K562 (cell line): ENCODE data around the gene ZNF429. TPM values are rescaled to one million over a fixed set of nuclear protein-coding genes. Genes with fewer than 3 reads are reported as not detected.
A peak's percentile ranks its signal among the peaks of the same experiment; 100 is the strongest.

Experiments used
- ATAC-seq: fragments of 200-7000 bp; cut with Tn5 transposase; 3 replicates; pipeline ENCODE4 v1.9.1; 2020; ENCODE audit warnings: moderate library complexity
- BruUV-seq: library from RNA; stranded (reverse); fragments of 400-500 nt; replicated peaks from 2 replicates; lab custom pipeline; 2021; lab: Mats Ljungman, UMichigan
- CTCF ChIA-PET: fragments of 300-600 bp; formaldehyde crosslinking; extraction: SDS; loops from one replicate; lab custom pipeline; 2021; ENCODE audit warnings: low intra/inter-chr PET ratio; lab: Yijun Ruan, JAX
- POLR2A ChIA-PET: fragments of 300-600, 350-650 bp; sonication (Branson Sonifier 250); formaldehyde crosslinking; extraction: SDS; loops from one replicate; lab custom pipeline; 2021; ENCODE audit warnings: antibody characterized with exemption, inconsistent platforms; lab: Yijun Ruan, JAX
- DNase-seq, 4 experiments: peaks; one replicate each; pipeline versions ENCODE4 v3.0.0 to v3.0.0-alpha.2; 2011 to 2018; ENCODE audit warnings: low spot score in 3 of 4, mixed read lengths in 3 of 4; ENCODE audit errors: extremely low read depth in 1 of 4
- FAIRE-seq: peaks from 2 replicates; lab custom pipeline; 2011; peaks lifted over from hg19 to GRCh38; lab: Jason Lieb, UNC
- H2AFZ ChIP-seq: 2 replicates; pipeline ENCODE4 v1.6.0; 2011; ENCODE audit warnings: low read depth, low read length, control low read depth, inconsistent platforms
- H3K27ac ChIP-seq: fragments of 200-600 bp; 3 replicates; pipeline ENCODE4 v1.8.0; 2011; ENCODE audit warnings: low read depth, mild to moderate bottlenecking, control low read depth, inconsistent platforms, low read length, moderate library complexity, mixed read lengths; ENCODE audit errors: extremely low read depth
- H3K27me3 ChIP-seq, 2 experiments: fragments of 300-600 bp in 1 of 2; 2 replicates in 1 of 2; 3 replicates in 1 of 2; pipeline versions ENCODE4 v1.6.0 to v1.8.0; 2011; ENCODE audit warnings: inconsistent platforms in 2 of 2, low read length in 2 of 2, mild to moderate bottlenecking in 1 of 2, mixed read lengths in 1 of 2, moderate library complexity in 1 of 2; ENCODE audit not compliant: control insufficient read depth in 2 of 2, insufficient read depth in 2 of 2
- H3K36me3 ChIP-seq: fragments of 300-600 bp; 3 replicates; pipeline ENCODE4 v1.8.0; 2011; ENCODE audit warnings: mild to moderate bottlenecking, low read length, inconsistent platforms; ENCODE audit not compliant: control insufficient read depth, insufficient read depth
- H3K4me1 ChIP-seq, 2 experiments: fragments of 200-600 bp in 1 of 2; replicated peaks in 1 of 2; 2 replicates in 1 of 2; 3 replicates in 1 of 2; pipeline versions ENCODE4 v1.5.1 to v1.8.0; 2011; ENCODE audit warnings: inconsistent platforms in 2 of 2, low read length in 2 of 2, mild to moderate bottlenecking in 1 of 2, mixed read lengths in 1 of 2, moderate library complexity in 1 of 2; ENCODE audit not compliant: control insufficient read depth in 2 of 2, insufficient read depth in 2 of 2
- H3K4me2 ChIP-seq: 2 replicates; pipeline ENCODE4 v1.6.1; 2011; ENCODE audit warnings: low read length, control low read depth, inconsistent platforms, mixed read lengths; ENCODE audit not compliant: insufficient read depth
- H3K4me3 ChIP-seq: fragments of 200-600 bp; sonication (generic), shearing (Covaris generic); 2 replicates; pipeline ENCODE4 v1.5.1; 2016; ENCODE audit warnings: control low read depth, inconsistent platforms
- H3K79me2 ChIP-seq: fragments of 200-600 bp; 3 replicates; pipeline ENCODE4 v1.8.0; 2011; ENCODE audit warnings: low read length, inconsistent platforms; ENCODE audit not compliant: control insufficient read depth, insufficient read depth
- H3K9ac ChIP-seq, 2 experiments: 2 replicates each; pipeline versions ENCODE4 v1.6.0 to v1.6.1; 2011; ENCODE audit warnings: low read depth in 2 of 2, low read length in 2 of 2, control low read depth in 1 of 2, inconsistent platforms in 1 of 2, mild to moderate bottlenecking in 1 of 2, mixed read lengths in 1 of 2; ENCODE audit not compliant: insufficient read depth in 1 of 2
- H3K9me1 ChIP-seq: one replicate; pipeline ENCODE4 v1.6.0; 2011; ENCODE audit warnings: inconsistent platforms, mild to moderate bottlenecking, low read length, moderate library complexity; ENCODE audit not compliant: control insufficient read depth, insufficient read depth
- H3K9me3 ChIP-seq: replicated peaks from 2 replicates; pipeline ENCODE4 v1.5.1; 2011; ENCODE audit warnings: low read depth, low read length, inconsistent platforms; ENCODE audit not compliant: control insufficient read depth, insufficient read depth
- H4K20me1 ChIP-seq: replicated peaks from 2 replicates; pipeline ENCODE4 v1.6.1; 2011; ENCODE audit warnings: low read length, inconsistent platforms, mixed read lengths; ENCODE audit not compliant: control insufficient read depth, insufficient read depth
- HDAC1 ChIP-seq, 2 experiments: fragments of 450-650 bp; IDR thresholded peaks; 2 replicates each; pipeline ENCODE4 v1.6.1; 2016 to 2017; ENCODE audit warnings: inconsistent platforms in 1 of 2, mild to moderate bottlenecking in 1 of 2, moderate library complexity in 1 of 2
- HMG20A ChIP-seq: fragments of 450-650 bp; formaldehyde crosslinking; conservative IDR thresholded peaks from 2 replicates; pipeline ENCODE4 v1.4.0; 2020; ENCODE audit warnings: mild to moderate bottlenecking, mixed read lengths
- HNRNPH1 ChIP-seq: fragments of 200-400 bp; formaldehyde crosslinking; optimal IDR thresholded peaks from 2 replicates; pipeline ENCODE3; 2017; ENCODE audit warnings: low read depth, mild to moderate bottlenecking, low read length, moderate library complexity
- KDM1A ChIP-seq, 2 experiments: fragments of 450-650 bp; IDR thresholded peaks; 2 replicates each; pipeline ENCODE4 v1.6.1; 2016; ENCODE audit warnings: mild to moderate bottlenecking in 2 of 2
- XRCC3 ChIP-seq: fragments of 450-650 bp; IDR thresholded peaks from 2 replicates; pipeline ENCODE4 v1.6.1; 2017; ENCODE audit warnings: mild to moderate bottlenecking, moderate library complexity
- ZSCAN29 ChIP-seq: fragments of 450-650 bp; IDR thresholded peaks from 2 replicates; pipeline ENCODE4 v1.6.1; 2017
- WGBS: fragments of 100-300 bp; shearing (Covaris generic); methylation state at CpG from one replicate; pipeline ENCODE4 v1.1.6; 2016; ENCODE audit warnings: low coverage, mixed read lengths; ENCODE audit not compliant: insufficient coverage; ENCODE audit errors: missing lambda C conversion rate; 5-methylcytosine and 5-hydroxymethylcytosine counted together
- in situ Hi-C: fragments of 300-500 bp; cut with MboI; formaldehyde crosslinking; loops from 4 replicates; pipeline ENCODE4 v1.15.0; 2018; ENCODE audit warnings: inconsistent platforms, mixed read lengths
- intact Hi-C: fragments of 100-400 bp; cut with micrococcal nuclease; formaldehyde crosslinking; loops from 2 replicates; pipeline ENCODE4 v1.14.2; 2022
- polyA plus RNA-seq, 8 experiments: library from polyadenylated mRNA; depleted of rRNA in 4 of 8; stranded (reverse) in 5 of 8; unstranded in 3 of 8; fragments of >200 nt; fragmentation: Nextera tagmentation in 2 of 8; fragmentation: Illumina TruSeq in 1 of 8; extraction: Ambion mirVana in 2 of 8; extraction: Trizol in 1 of 8; gene quantifications; 2 replicates each; pipeline versions ENCODE4 v1.2.1 to v1.2.3, GENCODE V29; 2011 to 2014; ENCODE audit warnings: inconsistent platforms in 1 of 8, missing spikeins in 1 of 8
- total RNA-seq, 7 experiments: library from RNA; depleted of rRNA in 6 of 7; stranded (reverse); fragments of >200 nt in 6 of 7; fragmentation: Illumina TruSeq in 2 of 7; extraction: Trizol in 2 of 7; gene quantifications; 2 replicates each; pipeline versions ENCODE4 v1.2.1 to v1.2.3, GENCODE V29; 2011 to 2021; ENCODE audit warnings: low replicate concordance in 1 of 7
- TF ChIP-seq, protein P1 (sequence below): sonication (generic); formaldehyde crosslinking; IDR thresholded peaks from 2 replicates; pipeline ENCODE4 v1.5.0; 2020; ENCODE audit warnings: missing genetic modification reagents
- TF ChIP-seq, protein P2 (sequence below): fragments of 250-450 bp; sonication (Bioruptor Pico); IDR thresholded peaks from 2 replicates; pipeline ENCODE4 v1.8.0; 2021; ENCODE audit warnings: mild to moderate bottlenecking, moderate library complexity
- TF ChIP-seq, protein P3 (sequence below): fragments of 450-650 bp; formaldehyde crosslinking; IDR thresholded peaks from 2 replicates; pipeline ENCODE4 v1.4.0; 2022; ENCODE audit warnings: mild to moderate bottlenecking, moderate library complexity
- TF ChIP-seq, protein P4 (sequence below), 2 experiments: fragments of 450-650 bp in 1 of 2; sonication (generic) in 1 of 2; formaldehyde crosslinking in 1 of 2; IDR thresholded peaks in 1 of 2; conservative IDR thresholded peaks in 1 of 2; 2 replicates each; pipeline versions ENCODE4 v1.6.1 to v1.8.1; 2016 to 2023; ENCODE audit warnings: mild to moderate bottlenecking in 2 of 2, moderate library complexity in 2 of 2, inconsistent platforms in 1 of 2, missing genetic modification reagents in 1 of 2

ZNF429 gene
- total and polyA plus RNA-seq, 9 of the 15 experiments (the other 6 are each of a cell fraction or from before 2014, with no cell fraction given), result 11.4 to 24.5 (median 16.3) TPM

DNA sequence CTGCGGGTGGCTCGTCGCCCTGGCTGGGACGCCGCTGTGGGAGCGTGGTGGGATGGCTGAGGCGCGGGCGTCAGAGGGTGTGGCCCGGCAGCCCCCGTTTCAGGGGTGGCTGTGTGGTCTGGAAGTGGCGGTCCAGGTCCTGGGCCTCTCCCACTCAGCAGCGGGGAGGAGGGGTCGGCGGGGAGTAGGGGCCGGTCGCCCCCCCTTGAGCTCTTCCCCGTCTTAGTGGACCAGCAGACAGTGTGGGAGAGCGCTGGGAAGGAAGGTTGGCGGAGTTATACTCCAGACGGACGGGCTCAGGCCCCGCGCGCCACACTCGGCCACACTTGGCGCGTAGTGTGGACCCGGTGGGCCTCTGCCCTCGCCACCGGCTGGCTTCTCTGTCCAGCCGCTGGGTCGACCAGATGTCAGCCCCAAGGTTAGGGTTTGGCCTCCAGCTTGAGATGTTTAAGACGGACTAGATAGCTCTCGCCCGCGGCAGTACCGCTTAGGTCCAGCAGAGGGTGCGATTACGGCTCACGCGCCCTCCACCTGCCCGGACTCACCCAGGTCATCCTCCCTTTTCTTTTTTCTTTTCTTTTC, 21.7 kb upstream of the ZNF429 start:
- Histone ChIP-seq H3K9me1 (no peaks in the 10 kb centered on the region), H3K27ac (no peak overlapping the region), H3K9ac (no peak overlapping the region), H2AFZ (no peak overlapping the region), H3K36me3 (no peaks in the 10 kb centered on the region), H3K79me2 (no peaks in the 10 kb centered on the region), H3K4me1 (peaks cover 0 to 10% of the 10 kb centered on the region in 2 experiments; a peak in 1 of 5 replicates), H3K9me3 (peaks cover 11% of the 10 kb centered on the region), H4K20me1 (no peaks in the 10 kb centered on the region), H3K27me3 (no peaks in the 10 kb centered on the region), H3K4me3 (no peak overlapping the region), H3K4me2 (no peak overlapping the region)
- peak; percentile 48; the same call in 1 of the 3 replicates for ATAC-seq
- peak; percentile 28 to 38 (median 36) for DNase-seq
- no TSS peak for BruUV-seq
- no peak for FAIRE-seq
- POLR2A ChIA-PET, result no interaction called here
- CTCF ChIA-PET, result no interaction called here
- in situ Hi-C loops, result no loop called here
- WGBS, result 95% methylated on average over 22 of the region's 43 CpGs
- intact Hi-C loops, result no loop called here
- TF ChIP-seq HNRNPH1 (no peak), XRCC3 (no peak), HDAC1 (IDR thresholded peaks at IDR 0.05) (no peak), HMG20A (CRISPR knock-in tag) (no peak), KDM1A (IDR thresholded peaks at IDR 0.05) (no peak), ZSCAN29 (no peak)
- TF ChIP-seq, protein P1, sequence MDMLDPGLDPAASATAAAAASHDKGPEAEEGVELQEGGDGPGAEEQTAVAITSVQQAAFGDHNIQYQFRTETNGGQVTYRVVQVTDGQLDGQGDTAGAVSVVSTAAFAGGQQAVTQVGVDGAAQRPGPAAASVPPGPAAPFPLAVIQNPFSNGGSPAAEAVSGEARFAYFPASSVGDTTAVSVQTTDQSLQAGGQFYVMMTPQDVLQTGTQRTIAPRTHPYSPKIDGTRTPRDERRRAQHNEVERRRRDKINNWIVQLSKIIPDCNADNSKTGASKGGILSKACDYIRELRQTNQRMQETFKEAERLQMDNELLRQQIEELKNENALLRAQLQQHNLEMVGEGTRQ (CRISPR knock-in tag), result no peak
- TF ChIP-seq, protein P2, sequence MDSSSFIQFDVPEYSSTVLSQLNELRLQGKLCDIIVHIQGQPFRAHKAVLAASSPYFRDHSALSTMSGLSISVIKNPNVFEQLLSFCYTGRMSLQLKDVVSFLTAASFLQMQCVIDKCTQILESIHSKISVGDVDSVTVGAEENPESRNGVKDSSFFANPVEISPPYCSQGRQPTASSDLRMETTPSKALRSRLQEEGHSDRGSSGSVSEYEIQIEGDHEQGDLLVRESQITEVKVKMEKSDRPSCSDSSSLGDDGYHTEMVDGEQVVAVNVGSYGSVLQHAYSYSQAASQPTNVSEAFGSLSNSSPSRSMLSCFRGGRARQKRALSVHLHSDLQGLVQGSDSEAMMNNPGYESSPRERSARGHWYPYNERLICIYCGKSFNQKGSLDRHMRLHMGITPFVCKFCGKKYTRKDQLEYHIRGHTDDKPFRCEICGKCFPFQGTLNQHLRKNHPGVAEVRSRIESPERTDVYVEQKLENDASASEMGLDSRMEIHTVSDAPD (CRISPR knock-in tag), result no peak
- TF ChIP-seq, protein P3, sequence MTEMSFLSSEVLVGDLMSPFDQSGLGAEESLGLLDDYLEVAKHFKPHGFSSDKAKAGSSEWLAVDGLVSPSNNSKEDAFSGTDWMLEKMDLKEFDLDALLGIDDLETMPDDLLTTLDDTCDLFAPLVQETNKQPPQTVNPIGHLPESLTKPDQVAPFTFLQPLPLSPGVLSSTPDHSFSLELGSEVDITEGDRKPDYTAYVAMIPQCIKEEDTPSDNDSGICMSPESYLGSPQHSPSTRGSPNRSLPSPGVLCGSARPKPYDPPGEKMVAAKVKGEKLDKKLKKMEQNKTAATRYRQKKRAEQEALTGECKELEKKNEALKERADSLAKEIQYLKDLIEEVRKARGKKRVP (CRISPR knock-in tag), result no peak
- TF ChIP-seq, protein P4, sequence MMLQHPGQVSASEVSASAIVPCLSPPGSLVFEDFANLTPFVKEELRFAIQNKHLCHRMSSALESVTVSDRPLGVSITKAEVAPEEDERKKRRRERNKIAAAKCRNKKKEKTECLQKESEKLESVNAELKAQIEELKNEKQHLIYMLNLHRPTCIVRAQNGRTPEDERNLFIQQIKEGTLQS (IDR thresholded peaks at IDR 0.05), result peak; percentile 13; the same call in 1 of the 2 replicates
- TF ChIP-seq, protein P4 (CRISPR knock-in tag; conservative IDR thresholded peaks at IDR 0.05), result no peak
